NCI-H1694 treated with DMSO at 0.1 percent for 48 hours (cell line): ENCODE measurements around the gene APBA2.
"Not testable (repeated sequence)": the region's sequence is repeated elsewhere in the genome, so short reads cannot be mapped to it uniquely, and the experiment has no call there.

Experiments used
- DNase-seq: peaks from one replicate; lab custom pipeline; 2025; lab: John Stamatoyannopoulos, UW

The APBA2 gene

GRCh38 chr15:28998511-28998910, 112.7 kb downstream of the APBA2 start:
- DNase-seq = no peak

GRCh38 chr15:29003191-29003839, 117.5 kb downstream of the APBA2 start:
- no peak for DNase-seq

GRCh38 chr15:29003840-29004233, 118.1 kb downstream of the APBA2 start:
- DNase-seq = no peak

- DNase-seq = no peak
These were observed 120.2 kb downstream of the APBA2 start for GRCh38 chr15:29005931-29006330.

- no peak for DNase-seq
These were observed 123.1 kb downstream of the APBA2 start for GRCh38 chr15:29008846-29009245.

- no peak for DNase-seq
These were observed 126.3 kb downstream of the APBA2 start for GRCh38 chr15:29012097-29012496.

- no peak for DNase-seq
These were observed 128.7 kb downstream of the APBA2 start for GRCh38 chr15:29014493-29014892.

GRCh38 chr15:29016518-29016917, 130.7 kb downstream of the APBA2 start:
- DNase-seq = no peak

- DNase-seq = no peak
These were observed 132.5 kb downstream of the APBA2 start for GRCh38 chr15:29018120-29018805.

- no peak for DNase-seq
These were observed 133.5 kb downstream of the APBA2 start for GRCh38 chr15:29018995-29019976.

GRCh38 chr15:29021857-29022256, 136.1 kb downstream of the APBA2 start:
- DNase-seq = no peak

GRCh38 chr15:29024662-29025061, 138.9 kb downstream of the APBA2 start:
- no peak for DNase-seq

GRCh38 chr15:29025411-29025810, 139.6 kb downstream of the APBA2 start:
- not testable (repeated sequence) for DNase-seq

- not testable (repeated sequence) for DNase-seq
These were observed 142.4 kb downstream of the APBA2 start for GRCh38 chr15:29028158-29028557.

GRCh38 chr15:29029651-29030195, 143.9 kb downstream of the APBA2 start:
- no peak for DNase-seq

GRCh38 chr15:29031502-29032228, 145.9 kb downstream of the APBA2 start:
- DNase-seq = no peak

- DNase-seq = no peak
These were observed 146.5 kb downstream of the APBA2 start for GRCh38 chr15:29032229-29032625.

- DNase-seq = no peak
These were observed 147.0 kb downstream of the APBA2 start for GRCh38 chr15:29032751-29033150.

GRCh38 chr15:29034151-29034550, 148.4 kb downstream of the APBA2 start:
- no peak for DNase-seq

GRCh38 chr15:29034593-29035335, 149.0 kb downstream of the APBA2 start:
- no peak for DNase-seq
